Fibroblast of skin of scalp (primary cell): ENCODE data around the gene ADGRE3. TPM values are rescaled to one million over a fixed set of nuclear protein-coding genes. Genes with fewer than 3 reads are reported as not detected.

Source experiments
- DNase-seq: peaks from one replicate; pipeline ENCODE4 v3.0.0-alpha.2; 2013
- polyA plus RNA-seq, 2 experiments: library from polyadenylated mRNA; unstranded; fragments of 120-200 nt; gene quantifications; one replicate each; pipeline ENCODE4 v1.2.1, GENCODE V29; 2013; ENCODE audit not compliant: insufficient read length in 2 of 2

ADGRE3 gene
- not detected for polyA plus RNA-seq (2013, experiment 1 of 2; ENCODE audit: insufficient read length)
- polyA plus RNA-seq (2013, experiment 2 of 2; ENCODE audit: insufficient read length), result not detected

DNA sequence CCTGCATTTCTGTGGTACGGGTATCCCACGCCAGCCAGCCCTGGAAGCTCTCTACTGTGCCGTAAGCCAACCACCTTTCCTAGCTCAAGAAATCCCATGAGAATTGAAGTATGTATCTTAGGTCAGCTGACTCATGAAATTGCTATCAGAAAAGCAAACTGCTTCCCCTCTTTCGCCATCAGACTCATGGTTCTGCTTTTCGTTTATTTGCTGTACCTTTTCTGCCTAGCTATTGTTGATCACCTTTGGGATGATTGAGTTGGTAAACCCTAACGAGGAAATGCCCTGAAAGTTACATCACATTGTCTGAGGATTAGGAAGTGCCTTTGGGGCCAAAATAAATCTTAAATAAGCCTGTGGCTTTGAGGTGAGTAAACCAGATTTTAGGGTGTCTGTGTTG is at the start of gene ADGRE3:
Gene ADGRE3 (minus strand): TSS at position 81 of the 400 bp plus-strand sequence. CDS start 74 bp downstream, at position 7.
- DNase-seq, result peak; percentile 4

DNA sequence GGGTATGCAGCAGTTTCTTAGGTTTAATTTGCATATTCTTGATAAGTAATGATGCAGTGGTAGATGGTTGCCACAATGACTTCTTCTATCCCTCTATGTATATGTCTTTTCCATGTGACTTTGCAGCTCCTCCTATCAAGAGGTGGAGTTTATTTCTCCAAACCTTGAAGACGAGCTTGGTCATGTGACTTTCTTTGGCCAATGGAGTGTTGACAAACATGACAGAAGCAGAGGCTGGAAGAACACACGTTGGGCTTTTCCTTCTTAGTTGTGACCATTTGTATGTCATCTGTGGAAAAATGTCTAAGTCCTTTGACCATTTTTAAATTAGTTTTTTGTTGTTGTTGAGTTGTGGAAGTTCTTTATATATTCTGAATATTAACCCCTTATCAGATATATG is 47.5 kb upstream of the ADGRE3 start:
- DNase-seq, result no peak

GRCh38 chr19:14719162-14719561 is 44.5 kb upstream of the ADGRE3 start:
- DNase-seq, result no peak

GRCh38 chr19:14718522-14719116 is 44.0 kb upstream of the ADGRE3 start:
- DNase-seq, result no peak

GRCh38 chr19:14715841-14716240 is 41.2 kb upstream of the ADGRE3 start:
- no peak for DNase-seq

GRCh38 chr19:14704450-14704849 is 29.8 kb upstream of the ADGRE3 start:
- DNase-seq, result no peak

- DNase-seq, result no peak
Observed at GRCh38 chr19:14703833-14704232, 29.2 kb upstream of the ADGRE3 start.

- DNase-seq, result no peak
Observed at GRCh38 chr19:14700711-14701375, 26.2 kb upstream of the ADGRE3 start.

GRCh38 chr19:14699641-14700040 is 25.0 kb upstream of the ADGRE3 start:
- DNase-seq, result peak; percentile 23

DNA sequence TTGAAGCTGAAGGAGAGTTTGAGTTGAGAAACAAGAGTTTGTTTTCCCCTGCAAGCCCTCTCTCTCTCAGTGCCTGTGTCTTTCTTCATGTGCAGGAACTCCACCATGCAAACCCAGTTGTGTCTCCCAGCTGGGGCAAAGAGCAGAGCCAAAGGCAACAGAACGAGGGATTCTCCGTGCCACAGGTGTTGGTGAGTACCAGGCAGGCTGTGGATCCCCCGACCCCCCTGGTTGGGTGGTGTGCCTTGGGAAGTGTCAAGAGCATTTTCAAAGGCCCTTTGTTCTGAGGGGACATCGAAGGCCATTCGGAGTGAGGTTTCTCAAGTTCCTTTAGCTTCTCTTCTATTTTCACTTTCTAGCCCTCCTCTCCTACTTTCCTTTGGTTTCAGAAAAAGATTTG is 20.8 kb upstream of the ADGRE3 start:
- DNase-seq, result no peak

DNA sequence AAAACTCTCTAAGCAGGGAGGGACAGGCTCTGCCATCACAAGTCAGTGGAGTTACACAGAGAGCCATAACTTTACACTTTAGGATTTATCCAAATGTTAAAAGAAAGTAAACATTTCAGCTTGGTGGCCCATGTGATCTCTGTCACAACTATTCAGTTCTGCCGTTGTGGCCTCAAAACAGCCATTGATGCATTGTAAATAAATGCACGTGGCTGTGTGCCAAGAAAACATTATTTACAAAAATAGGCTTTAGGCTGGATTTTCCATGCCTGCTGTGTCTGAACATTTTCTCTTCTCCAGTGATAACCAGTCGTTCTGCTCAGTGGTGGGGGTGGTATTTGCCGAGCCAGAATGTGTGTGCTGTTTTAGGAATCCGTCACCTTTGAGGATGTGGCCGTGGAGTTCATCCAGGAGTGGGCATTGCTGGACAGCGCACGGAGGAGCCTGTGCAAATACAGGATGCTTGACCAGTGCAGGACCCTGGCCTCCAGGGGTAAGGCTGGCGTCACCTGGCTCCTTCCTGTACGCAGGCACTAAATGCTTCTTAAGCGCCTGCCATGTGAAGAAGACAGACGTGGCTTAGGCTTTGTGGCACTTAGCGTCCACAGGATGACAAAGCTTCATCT is 20.1 kb upstream of the ADGRE3 start:
- no peak for DNase-seq

GRCh38 chr19:14689598-14690503 is 15.2 kb upstream of the ADGRE3 start, which contains the start of gene ZNF333:
Gene ZNF333, plus strand, starts transcription at chr19:14690048. Its CDS starts 3,444 bp downstream, at chr19:14693492.
- DNase-seq, result peak; percentile 93

DNA sequence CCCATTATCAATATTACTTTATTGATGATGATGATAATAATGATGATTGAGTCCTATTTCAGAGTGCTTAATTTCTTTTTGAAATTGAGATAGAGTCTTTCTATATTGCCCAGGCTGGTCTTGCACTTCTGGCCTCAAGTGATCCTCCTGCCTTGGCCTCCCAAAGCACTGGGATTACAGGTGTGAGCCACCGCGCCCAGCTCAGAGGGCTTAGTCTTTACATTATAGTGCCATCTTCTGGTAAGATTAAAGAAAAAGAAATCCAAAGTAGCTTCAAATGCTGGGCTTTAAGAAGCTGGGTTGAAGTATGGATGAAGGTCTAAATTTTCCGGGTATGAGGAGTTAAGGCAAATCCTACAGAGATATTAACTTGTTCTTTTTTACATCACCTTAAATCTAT is 11.8 kb upstream of the ADGRE3 start:
- no peak for DNase-seq

DNA sequence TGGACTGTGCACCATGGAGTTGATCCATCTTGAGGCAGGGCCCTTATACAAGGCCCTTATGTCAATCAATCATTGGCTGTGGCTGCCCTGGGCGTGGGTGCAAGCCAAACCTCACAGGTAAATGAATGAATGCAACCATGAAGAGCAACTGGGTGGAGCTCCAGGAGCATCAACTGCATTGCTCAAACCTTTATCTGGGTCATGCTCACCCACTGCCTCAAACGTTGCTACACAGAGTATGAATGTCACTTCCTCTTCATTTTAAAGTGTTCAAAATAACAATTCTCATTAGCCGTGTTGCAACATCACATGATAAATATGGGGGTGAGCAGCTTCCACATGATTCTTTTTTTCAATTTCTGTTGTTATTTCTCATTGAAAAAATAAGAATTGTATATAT is 8.8 kb upstream of the ADGRE3 start:
- DNase-seq, result no peak

GRCh38 chr19:14682084-14682483 is 7.4 kb upstream of the ADGRE3 start:
- DNase-seq, result no peak

DNA sequence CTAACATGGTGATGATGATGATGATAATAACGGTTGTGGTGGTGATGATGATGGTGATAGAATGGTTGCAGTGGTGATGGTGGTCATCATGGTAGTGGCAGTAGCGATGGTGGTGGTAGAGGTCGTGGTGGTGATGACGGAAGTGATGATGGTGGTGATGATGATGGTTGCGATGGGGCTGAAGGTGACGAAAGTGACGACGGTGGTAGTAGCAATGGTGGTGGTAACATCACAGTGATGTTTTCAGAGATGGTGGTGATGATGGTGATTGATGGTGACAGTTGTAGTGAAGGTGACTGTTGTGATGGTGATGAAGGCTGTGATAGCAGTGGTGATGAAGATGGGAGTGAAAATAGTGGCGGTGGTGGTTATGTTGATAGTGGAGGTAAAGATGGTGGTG is 3.6 kb upstream of the ADGRE3 start:
- no peak for DNase-seq

DNA sequence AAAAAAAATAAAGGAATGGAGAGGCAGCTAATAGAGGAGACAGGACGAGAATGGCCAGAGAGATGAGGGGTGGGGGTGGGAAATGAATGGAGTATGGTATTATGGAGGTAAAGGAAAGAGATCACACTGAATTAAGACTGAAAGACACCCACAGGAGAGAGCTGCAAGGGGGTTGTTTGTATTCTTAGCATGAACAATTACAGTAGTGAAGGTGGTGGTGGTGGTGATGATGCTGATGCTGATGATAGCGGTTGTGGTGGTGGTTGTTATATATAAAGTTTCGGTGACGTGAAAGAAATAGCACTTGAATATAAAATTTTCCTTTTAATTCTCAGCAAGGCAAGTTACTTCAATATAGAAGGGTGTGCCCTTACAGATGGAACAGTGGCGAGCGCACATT is 2.8 kb upstream of the ADGRE3 start:
- no peak for DNase-seq

DNA sequence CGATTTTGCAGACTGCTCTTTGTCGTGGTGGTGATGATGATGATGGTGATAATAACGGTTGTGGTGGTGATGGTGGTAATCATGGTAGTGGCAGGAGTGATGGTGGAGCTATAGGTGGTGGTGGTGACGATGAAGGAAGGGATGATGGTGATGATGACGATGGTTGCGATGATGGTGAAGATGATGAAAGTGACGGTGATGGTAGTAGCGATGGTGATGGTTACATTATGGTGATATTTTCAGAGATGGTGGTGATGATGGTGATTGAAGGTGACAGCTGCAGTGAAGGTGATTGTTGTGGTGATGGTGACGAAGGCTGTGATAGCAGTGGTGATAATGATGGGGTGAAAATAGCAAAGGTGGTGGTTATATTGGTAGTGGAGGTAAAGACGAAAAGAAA is 2.1 kb upstream of the ADGRE3 start:
- DNase-seq, result no peak

- DNase-seq, result no peak
Observed at GRCh38 chr19:14673088-14673487, 1.6 kb downstream of the ADGRE3 start.

DNA sequence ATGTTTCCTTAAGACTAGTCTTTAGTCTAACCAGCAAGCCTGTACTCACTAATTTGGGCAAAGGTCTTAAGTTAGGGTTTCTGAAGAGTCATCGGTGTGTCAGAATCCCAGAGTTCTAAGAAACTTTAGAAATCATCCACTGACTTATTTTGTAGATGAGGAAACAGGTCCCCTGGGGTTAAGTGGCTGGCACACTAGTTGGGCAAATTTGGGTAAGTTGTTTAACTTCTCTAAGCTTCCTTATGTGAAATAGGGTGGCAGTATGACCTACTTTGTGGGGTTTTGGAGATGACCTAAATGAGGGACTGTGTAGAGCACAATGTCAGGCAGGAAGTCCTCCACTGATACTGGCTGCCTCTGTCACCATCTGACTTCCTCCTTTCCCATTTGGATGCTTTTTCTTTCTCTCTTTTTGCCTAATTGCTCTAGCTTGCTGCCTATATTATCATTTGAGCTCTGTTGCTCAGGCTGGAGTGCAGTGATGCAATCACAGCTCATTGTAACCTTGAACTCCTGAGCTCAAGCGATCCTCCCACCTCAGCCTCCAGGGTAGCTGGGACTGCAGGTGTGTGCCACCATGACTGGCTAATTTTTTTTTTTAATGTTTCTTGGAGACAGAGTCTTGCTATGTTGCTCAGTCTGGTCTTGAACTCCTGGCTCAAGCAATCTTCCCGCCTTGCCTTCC is 2.3 kb downstream of the ADGRE3 start:
- DNase-seq, result no peak

GRCh38 chr19:14670408-14670807 is 4.2 kb downstream of the ADGRE3 start:
- no peak for DNase-seq

DNA sequence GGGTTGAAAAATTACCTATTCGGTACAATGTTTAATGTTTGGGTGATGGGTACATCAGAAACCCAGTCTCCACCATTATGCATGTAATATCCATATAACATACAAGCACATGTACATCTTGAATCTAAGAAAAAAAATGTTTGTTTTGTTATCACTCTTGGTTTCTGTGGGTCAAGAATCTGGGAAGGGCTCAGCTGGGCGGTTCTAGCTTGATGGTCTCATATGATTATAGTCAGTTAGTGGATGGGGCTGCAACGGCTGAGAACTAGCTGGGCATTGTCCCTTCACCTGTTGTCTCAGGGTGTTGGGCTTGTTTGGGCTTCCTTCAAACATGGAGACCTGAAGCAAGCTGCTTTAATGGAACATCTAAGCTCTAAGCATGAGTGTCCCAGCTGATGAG is 4.7 kb downstream of the ADGRE3 start:
- no peak for DNase-seq
